H9 (cell line): ENCODE data around the gene DLG5. TPM values are rescaled to one million over a fixed set of nuclear protein-coding genes. Genes with fewer than 3 reads are reported as not detected.

Experiments used
- DNase-seq: peaks from one replicate; pipeline ENCODE4 v3.0.0-alpha.2; 2017
- H2AFZ ChIP-seq: one replicate; pipeline ENCODE4 v1.6.1; 2013; ENCODE audit warnings: mild to moderate bottlenecking, low read length, control low read depth, moderate library complexity
- H2AK5ac ChIP-seq: 2 replicates; pipeline ENCODE4 v1.6.1; 2013; ENCODE audit warnings: low read length, control low read depth, mixed read lengths; ENCODE audit not compliant: insufficient read length
- H2BK120ac ChIP-seq: one replicate; pipeline ENCODE4 v1.6.1; 2013; ENCODE audit warnings: low read depth, mild to moderate bottlenecking, low read length, control low read depth, inconsistent platforms; ENCODE audit not compliant: poor library complexity, severe bottlenecking
- H2BK12ac ChIP-seq: 2 replicates; pipeline ENCODE4 v1.6.1; 2013; ENCODE audit warnings: low read length, control low read depth, mixed read lengths, low read depth; ENCODE audit not compliant: insufficient read length
- H2BK15ac ChIP-seq: 2 replicates; pipeline ENCODE4 v1.6.1; 2013; ENCODE audit warnings: low read depth, low read length, control low read depth
- H2BK20ac ChIP-seq: one replicate; pipeline ENCODE4 v1.6.1; 2013; ENCODE audit warnings: low read depth, mild to moderate bottlenecking, low read length, control low read depth, inconsistent platforms; ENCODE audit not compliant: poor library complexity, severe bottlenecking
- H2BK5ac ChIP-seq: 2 replicates; pipeline ENCODE4 v1.6.1; 2013; ENCODE audit warnings: low read length, control low read depth, mixed read lengths; ENCODE audit not compliant: insufficient read length
- H3K14ac ChIP-seq: 2 replicates; pipeline ENCODE4 v1.6.1; 2013; ENCODE audit warnings: low read length, control low read depth; ENCODE audit not compliant: insufficient read depth
- H3K18ac ChIP-seq: 2 replicates; pipeline ENCODE4 v1.6.1; 2013; ENCODE audit warnings: low read depth, mild to moderate bottlenecking, mixed read lengths, low read length, control low read depth; ENCODE audit not compliant: insufficient read length
- H3K23ac ChIP-seq: 2 replicates; pipeline ENCODE4 v1.6.1; 2013; ENCODE audit warnings: low read length, control low read depth, mixed read lengths, low read depth; ENCODE audit not compliant: insufficient read length
- H3K23me2 ChIP-seq: 2 replicates; pipeline ENCODE4 v1.6.1; 2013; ENCODE audit warnings: low read depth, mild to moderate bottlenecking, mixed read lengths, low read length, control low read depth; ENCODE audit not compliant: insufficient read length, poor library complexity, severe bottlenecking
- H3K27ac ChIP-seq: 2 replicates; pipeline ENCODE4 v1.5.1; 2013; ENCODE audit warnings: low read length, control low read depth, mixed read lengths, low read depth; ENCODE audit not compliant: insufficient read length
- H3K27me3 ChIP-seq: 2 replicates; pipeline ENCODE4 v1.6.1; 2013; ENCODE audit warnings: low read length, control low read depth, inconsistent platforms; ENCODE audit not compliant: insufficient read depth
- H3K4ac ChIP-seq: 2 replicates; pipeline ENCODE4 v1.6.1; 2013; ENCODE audit warnings: low read depth, mild to moderate bottlenecking, control low read depth, inconsistent platforms, low read length, moderate library complexity
- H3K4me1 ChIP-seq: 2 replicates; pipeline ENCODE4 v1.6.1; 2013; ENCODE audit warnings: low read length, control low read depth, inconsistent platforms; ENCODE audit not compliant: insufficient read depth
- H3K4me2 ChIP-seq: 2 replicates; pipeline ENCODE4 v1.6.1; 2013; ENCODE audit warnings: low read length, control low read depth, mixed read lengths; ENCODE audit not compliant: insufficient read length, insufficient read depth
- H3K56ac ChIP-seq: 2 replicates; pipeline ENCODE4 v1.6.1; 2013; ENCODE audit warnings: low read depth, mild to moderate bottlenecking, mixed read lengths, low read length, control low read depth; ENCODE audit not compliant: insufficient read length
- H3K79me1 ChIP-seq: 2 replicates; pipeline ENCODE4 v1.6.1; 2013; ENCODE audit warnings: low read depth, mild to moderate bottlenecking, moderate library complexity, low read length, control low read depth, inconsistent platforms; ENCODE audit not compliant: insufficient read depth, poor library complexity, severe bottlenecking
- H3K79me2 ChIP-seq: 2 replicates; pipeline ENCODE4 v1.6.1; 2013; ENCODE audit warnings: low read length, control low read depth, inconsistent platforms; ENCODE audit not compliant: insufficient read depth
- H3K9ac ChIP-seq: 2 replicates; pipeline ENCODE4 v1.6.1; 2013; ENCODE audit warnings: low read length, control low read depth, mixed read lengths; ENCODE audit not compliant: insufficient read length; ENCODE audit errors: extremely low read depth
- H3K9me3 ChIP-seq: one replicate; pipeline ENCODE4 v1.6.1; 2013; ENCODE audit warnings: low read depth, low read length, inconsistent platforms; ENCODE audit not compliant: control insufficient read depth
- H3T11ph ChIP-seq: one replicate; pipeline ENCODE4 v1.6.1; 2013; ENCODE audit warnings: mild to moderate bottlenecking, low read length, control low read depth, inconsistent platforms
- H4K20me1 ChIP-seq: one replicate; pipeline ENCODE4 v1.6.1; 2013; ENCODE audit not compliant: control insufficient read depth, insufficient read length, insufficient read depth
- H4K5ac ChIP-seq: 2 replicates; pipeline ENCODE4 v1.6.1; 2013; ENCODE audit warnings: low read depth, mild to moderate bottlenecking, mixed read lengths, low read length, control low read depth; ENCODE audit not compliant: insufficient read length
- H4K8ac ChIP-seq: replicated peaks from 2 replicates; pipeline ENCODE4 v1.6.1; 2013; ENCODE audit warnings: low read length, control low read depth, mixed read lengths, low read depth; ENCODE audit not compliant: insufficient read length
- H4K91ac ChIP-seq: 2 replicates; pipeline ENCODE4 v1.6.1; 2013; ENCODE audit warnings: low read depth, mild to moderate bottlenecking, moderate library complexity, mixed read lengths, low read length, control low read depth; ENCODE audit not compliant: insufficient read length
- H3K27ac Mint-ChIP-seq, 3 experiments: 2 replicates in 2 of 3; 3 replicates in 1 of 3; pipeline ENCODE4 v1.8.0; 2020 to 2021; ENCODE audit warnings: mixed read lengths in 3 of 3, mild to moderate bottlenecking in 1 of 3, moderate library complexity in 1 of 3
- H3K27me3 Mint-ChIP-seq: 2 replicates; pipeline ENCODE4 v1.8.0; 2021; ENCODE audit warnings: low read depth, mild to moderate bottlenecking, moderate library complexity, mixed read lengths
- H3K36me3 Mint-ChIP-seq, 3 experiments: 2 replicates in 2 of 3; 3 replicates in 1 of 3; pipeline ENCODE4 v1.8.0; 2020 to 2021; ENCODE audit warnings: low read depth in 3 of 3, mixed read lengths in 3 of 3; ENCODE audit not compliant: insufficient read depth in 1 of 3
- H3K4me1 Mint-ChIP-seq, 2 experiments: 2 replicates each; pipeline ENCODE4 v1.8.0; 2020; ENCODE audit warnings: mixed read lengths in 2 of 2
- H3K4me3 Mint-ChIP-seq, 2 experiments: 2 replicates in 1 of 2; 3 replicates in 1 of 2; pipeline ENCODE4 v1.8.0; 2020 to 2021; ENCODE audit warnings: mild to moderate bottlenecking in 2 of 2, mixed read lengths in 2 of 2, moderate library complexity in 1 of 2
- H3K9me3 Mint-ChIP-seq, 2 experiments: 2 replicates in 1 of 2; 3 replicates in 1 of 2; pipeline ENCODE4 v1.8.0; 2020; ENCODE audit warnings: mild to moderate bottlenecking in 2 of 2, mixed read lengths in 2 of 2, moderate library complexity in 1 of 2
- CTCF ChIP-seq: fragments of 200-600 bp; sonication (generic); conservative IDR thresholded peaks from 3 replicates; pipeline ENCODE4 v1.8.0; 2021; ENCODE audit warnings: antibody characterized with exemption, mild to moderate bottlenecking
- WGBS: extraction: QIAGEN DNeasy Blood & Tissue Kit; methylation state at CpG from one replicate; pipeline ENCODE4 v1.1.7; 2013; ENCODE audit warnings: missing lambda C conversion rate, low lambda C conversion rate, mixed read lengths; ENCODE audit not compliant: insufficient read length; ENCODE audit errors: extremely low coverage; 5-methylcytosine and 5-hydroxymethylcytosine counted together
- total RNA-seq: library from RNA; stranded (reverse); gene quantifications from 2 replicates; pipeline ENCODE4 v1.2.1, GENCODE V29; 2021

DLG5 gene
- total RNA-seq, 1 experiment from 2014 or later, result 67.4 TPM

- Histone ChIP-seq H3K9ac (no peak overlapping the region), H2AK5ac (no peak overlapping the region), H3K9me3 (no peaks in the 10 kb centered on the region), H3K27ac (no peak overlapping the region), H3K79me2 (peaks cover 26% of the 10 kb centered on the region; the same call in 1 of the 2 replicates), H3K18ac (no peak overlapping the region), H4K91ac (no peak overlapping the region), H3K79me1 (peaks cover 3% of the 10 kb centered on the region), H3K23me2 (no peaks in the 10 kb centered on the region), H3K27me3 (no peaks in the 10 kb centered on the region), H3K4me1 (no peaks in the 10 kb centered on the region; the same call in 1 of the 2 replicates), H3K14ac (no peak overlapping the region), H4K8ac (no peak overlapping the region), H3K23ac (no peak overlapping the region), H4K20me1 (no peaks in the 10 kb centered on the region), H3K4me2 (no peak overlapping the region), H3T11ph (no peak overlapping the region), H2BK15ac (no peak overlapping the region), H2BK20ac (no peak overlapping the region), H2BK12ac (no peak overlapping the region), H2BK120ac (no peak overlapping the region), H2AFZ (no peak overlapping the region), H3K4ac (no peak overlapping the region), H3K56ac (no peak overlapping the region), H2BK5ac (no peak overlapping the region), H4K5ac (no peak overlapping the region)
- no CpG with 5 or more reads among the region's 5 CpGs for WGBS
- DNase-seq, result no peak
- Mint-ChIP-seq H3K27ac (no peak overlapping the region; a peak in 1 of 7 replicates), H3K36me3 (peaks cover 0 to 5% (median 0%) of the 10 kb centered on the region in 3 experiments; a peak in 3 of 7 replicates), H3K4me3 (no peak overlapping the region), H3K9me3 (no peaks in the 10 kb centered on the region), H3K4me1 (peaks cover 32 to 41% of the 10 kb centered on the region in 2 experiments), H3K27me3 (no peaks in the 10 kb centered on the region)
- TF ChIP-seq CTCF, result no peak
These were observed 19.6 kb downstream of the DLG5 start for GRCh38 chr10:77906951-77907421.
